Amygdala (tissue), 56 donors: ENCODE measurements around the gene SPRR4.
"Not testable (repeated sequence)": the region's sequence is repeated elsewhere in the genome, so short reads cannot be mapped to it uniquely, and the experiment has no call there.

ENCODE experiments used
- DNase-seq, 56 donors: peaks; one replicate each; lab custom pipeline; 2025; lab: John Stamatoyannopoulos, UW

Gene SPRR4

DNA sequence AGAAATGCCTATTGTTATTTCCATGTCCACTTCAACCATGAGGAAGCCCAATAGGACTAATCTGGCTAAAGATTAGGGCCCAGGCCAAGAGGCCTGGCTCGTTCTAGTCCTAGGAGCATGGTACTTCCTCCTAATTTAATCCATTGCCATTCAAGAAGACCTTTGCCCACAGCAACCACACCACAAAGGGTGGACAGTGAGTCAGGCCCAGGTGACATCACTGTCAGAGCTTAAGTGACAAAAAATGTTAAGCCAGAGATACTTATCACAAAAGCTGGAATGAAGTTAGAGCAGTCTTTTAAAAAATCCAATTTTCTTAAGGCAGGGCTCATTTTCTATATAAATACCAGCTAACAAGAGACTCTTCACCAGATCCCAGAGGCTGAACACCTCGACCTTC, 30.9 kb downstream of the SPRR4 start, which contains the start of gene SPRR3:
SPRR3 (plus strand) TSS at position 368 of the 400 bp plus-strand sequence. CDS start 1,272 bp downstream, outside the sequence.
- DNase-seq = no peak

DNA sequence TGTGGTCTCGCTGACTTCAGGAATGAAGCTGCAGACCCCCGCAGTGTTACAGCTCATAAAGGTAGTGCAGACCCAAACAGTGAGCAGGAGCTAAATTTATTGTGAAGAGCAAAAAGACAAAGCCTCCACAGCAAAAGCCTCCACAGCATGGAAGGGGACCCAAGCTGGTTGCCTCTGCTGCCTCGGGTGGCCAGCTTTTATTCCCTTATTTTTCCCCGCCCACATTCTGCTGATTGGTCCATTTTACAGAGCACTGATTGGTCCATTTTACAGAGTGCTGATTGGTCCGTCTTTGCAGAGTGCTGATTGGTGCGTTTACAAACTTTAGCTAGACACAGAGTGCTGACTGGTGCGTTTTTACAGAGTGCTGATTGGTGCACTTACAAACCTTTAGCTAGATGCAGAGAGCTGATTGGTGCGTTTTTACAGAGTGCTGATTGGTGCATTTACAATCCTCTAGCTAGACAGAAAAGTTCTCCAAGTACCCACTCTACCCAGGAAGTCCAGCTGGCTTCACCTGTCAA, 40.8 kb downstream of the SPRR4 start:
- not testable (repeated sequence) for DNase-seq

GRCh38 chr1:153021829-153022228, 51.4 kb downstream of the SPRR4 start:
- not testable (repeated sequence) for DNase-seq
